Measurements from ENCODE around the gene EDN2.

GRCh38 chr1:41444246-41444645, 40.2 kb downstream of the EDN2 start:
- TF ChIP-seq POLR2A (IDR thresholded peaks at IDR 0.05; ENCODE audit: low read depth, low read length) (no peak), POLR2AphosphoS5 (IDR thresholded peaks at IDR 0.05; ENCODE audit: low read depth, low read length) (no peak), PAX5 (IDR thresholded peaks at IDR 0.05; ENCODE audit: insufficient read depth, low read length, severe bottlenecking) (no peak), TAF1 (IDR thresholded peaks at IDR 0.05; ENCODE audit: low read depth, low read length) (no peak), SPI1 (IDR thresholded peaks at IDR 0.05; ENCODE audit: low read depth, low read length) (no peak)

All from GM12891 (cell line).